ENCODE results near the gene HNRNPA1L2.
A peak's percentile ranks its signal among the peaks of the same experiment; 100 is the strongest.
"Not testable (repeated sequence)": the region's sequence is repeated elsewhere in the genome, so short reads cannot be mapped to it uniquely, and the experiment has no call there.

HNRNPA1L2 gene

DNA sequence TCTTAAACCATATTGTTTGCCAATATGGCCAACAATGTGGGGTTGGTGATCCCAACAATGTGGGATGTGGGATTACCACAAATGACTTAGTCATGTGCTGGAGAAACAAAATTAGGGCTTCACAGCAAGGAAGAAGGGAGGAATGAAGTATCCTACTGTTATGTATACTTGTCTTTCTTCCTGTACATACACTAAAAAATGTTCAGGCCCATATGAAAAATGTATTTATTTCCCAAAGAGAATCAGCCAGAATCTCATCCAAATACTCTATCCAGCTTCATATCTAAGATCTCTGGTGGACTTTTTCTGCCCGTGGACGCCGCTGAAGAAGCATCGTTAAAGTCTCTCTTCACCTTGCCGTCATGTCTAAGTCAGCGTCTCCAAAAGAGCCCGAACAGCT is at the start of gene HNRNPA1L2:
Gene HNRNPA1L2, plus strand, starts transcription at position 301 of the 400 bp plus-strand sequence. Its CDS starts 62 bp downstream, at position 363.
- DNase-seq (ENCODE audit: low read depth): no peak
- TF ChIP-seq, protein P1, sequence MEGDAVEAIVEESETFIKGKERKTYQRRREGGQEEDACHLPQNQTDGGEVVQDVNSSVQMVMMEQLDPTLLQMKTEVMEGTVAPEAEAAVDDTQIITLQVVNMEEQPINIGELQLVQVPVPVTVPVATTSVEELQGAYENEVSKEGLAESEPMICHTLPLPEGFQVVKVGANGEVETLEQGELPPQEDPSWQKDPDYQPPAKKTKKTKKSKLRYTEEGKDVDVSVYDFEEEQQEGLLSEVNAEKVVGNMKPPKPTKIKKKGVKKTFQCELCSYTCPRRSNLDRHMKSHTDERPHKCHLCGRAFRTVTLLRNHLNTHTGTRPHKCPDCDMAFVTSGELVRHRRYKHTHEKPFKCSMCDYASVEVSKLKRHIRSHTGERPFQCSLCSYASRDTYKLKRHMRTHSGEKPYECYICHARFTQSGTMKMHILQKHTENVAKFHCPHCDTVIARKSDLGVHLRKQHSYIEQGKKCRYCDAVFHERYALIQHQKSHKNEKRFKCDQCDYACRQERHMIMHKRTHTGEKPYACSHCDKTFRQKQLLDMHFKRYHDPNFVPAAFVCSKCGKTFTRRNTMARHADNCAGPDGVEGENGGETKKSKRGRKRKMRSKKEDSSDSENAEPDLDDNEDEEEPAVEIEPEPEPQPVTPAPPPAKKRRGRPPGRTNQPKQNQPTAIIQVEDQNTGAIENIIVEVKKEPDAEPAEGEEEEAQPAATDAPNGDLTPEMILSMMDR (conservative IDR thresholded peaks at IDR 0.05; ENCODE audit: low read depth, low read length): no peak
- H3K4me3 ChIP-seq (ENCODE audit: low read length): no peak within 1 kb of the TSS

DNA sequence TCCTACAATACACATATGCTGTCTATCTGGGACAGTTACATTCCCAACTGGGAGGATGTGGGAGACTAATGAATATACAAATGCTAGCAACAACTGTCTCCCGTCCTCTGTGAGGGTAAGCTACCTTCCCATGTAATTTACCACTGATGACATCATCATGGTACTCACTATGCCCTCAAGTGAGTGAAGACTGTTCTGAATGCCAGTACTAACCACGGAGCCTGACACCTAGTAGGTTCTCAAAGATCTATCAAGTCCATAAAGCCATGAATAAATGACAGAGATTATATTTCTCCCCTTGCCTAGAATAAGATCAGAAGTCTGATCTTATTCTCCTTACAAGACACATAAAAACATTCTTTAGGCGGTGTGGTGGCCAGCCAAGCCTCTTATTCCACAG is 49.1 kb upstream of the HNRNPA1L2 start:
- not testable (repeated sequence) for H3K4me3 ChIP-seq (ENCODE audit: low read length); DNase-seq (ENCODE audit: low read depth)

DNA sequence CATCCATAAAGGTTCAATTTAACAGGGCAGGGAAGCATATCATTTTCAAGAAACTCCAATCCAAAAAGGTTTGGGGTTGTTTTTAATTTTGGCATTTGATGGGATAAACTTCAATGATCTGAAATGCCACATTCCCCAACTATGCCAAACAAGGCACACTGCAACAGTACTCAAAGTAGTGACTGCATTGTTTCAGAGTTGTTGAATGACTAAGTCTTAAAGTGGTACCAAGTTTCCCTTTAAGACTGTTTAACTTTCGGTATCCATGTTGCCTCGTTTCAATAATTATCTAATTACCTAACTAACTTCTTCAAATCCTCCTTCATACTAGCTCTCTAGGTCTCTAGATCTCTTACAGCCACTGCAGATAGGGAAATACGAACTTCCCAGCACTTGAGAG is 48.4 kb upstream of the HNRNPA1L2 start:
- H3K4me3 ChIP-seq (ENCODE audit: low read length); DNase-seq (ENCODE audit: low read depth): not testable (repeated sequence)

DNA sequence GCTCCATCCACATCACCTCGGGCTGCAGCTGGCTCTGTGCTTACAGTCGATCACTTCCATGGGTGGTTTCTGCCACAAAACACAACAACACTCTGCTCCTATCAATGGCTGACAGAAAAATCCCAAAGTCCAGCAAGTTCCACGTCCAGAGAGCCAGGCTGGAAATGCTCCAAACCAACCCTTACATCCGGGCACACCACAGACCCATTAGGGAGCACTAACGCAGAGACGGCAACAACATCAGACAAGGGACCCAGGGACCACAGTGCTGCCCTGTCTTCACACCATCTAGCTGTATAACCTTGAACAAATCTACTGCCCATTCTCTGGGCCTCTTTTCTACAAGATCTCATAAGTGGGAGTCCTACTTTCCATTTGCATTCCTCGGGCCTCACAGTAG is 47.9 kb upstream of the HNRNPA1L2 start:
- H3K4me3 ChIP-seq (ENCODE audit: low read length): not testable (repeated sequence)

DNA sequence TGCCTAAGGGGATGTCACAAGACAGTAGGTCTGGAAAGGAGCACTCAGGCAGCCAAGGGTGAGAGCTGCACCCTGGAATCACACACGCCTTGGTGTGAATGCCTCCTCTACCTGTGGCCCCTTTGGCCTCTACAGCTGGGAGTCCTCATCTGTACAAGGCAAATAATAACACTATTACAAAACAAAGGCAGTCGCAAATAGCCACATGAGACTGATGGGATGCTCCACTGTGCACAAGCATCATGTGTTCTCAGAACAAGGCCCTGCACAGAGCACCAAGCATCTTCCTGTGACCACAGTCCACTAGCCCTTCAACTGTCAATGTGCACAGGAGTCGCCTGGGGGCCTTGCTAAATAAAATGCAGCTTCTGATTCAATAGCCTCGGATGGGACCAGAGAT is 44.6 kb upstream of the HNRNPA1L2 start:
- DNase-seq (ENCODE audit: low read depth): no peak
- no peak overlapping the region for H3K4me3 ChIP-seq (ENCODE audit: low read length)
- TF ChIP-seq, protein P1 (conservative IDR thresholded peaks at IDR 0.05; ENCODE audit: low read depth, low read length): no peak

More for the DNA sequence above, 47.9 kb upstream of the HNRNPA1L2 start:
- DNase-seq (ENCODE audit: low read depth): not testable (repeated sequence)

DNA sequence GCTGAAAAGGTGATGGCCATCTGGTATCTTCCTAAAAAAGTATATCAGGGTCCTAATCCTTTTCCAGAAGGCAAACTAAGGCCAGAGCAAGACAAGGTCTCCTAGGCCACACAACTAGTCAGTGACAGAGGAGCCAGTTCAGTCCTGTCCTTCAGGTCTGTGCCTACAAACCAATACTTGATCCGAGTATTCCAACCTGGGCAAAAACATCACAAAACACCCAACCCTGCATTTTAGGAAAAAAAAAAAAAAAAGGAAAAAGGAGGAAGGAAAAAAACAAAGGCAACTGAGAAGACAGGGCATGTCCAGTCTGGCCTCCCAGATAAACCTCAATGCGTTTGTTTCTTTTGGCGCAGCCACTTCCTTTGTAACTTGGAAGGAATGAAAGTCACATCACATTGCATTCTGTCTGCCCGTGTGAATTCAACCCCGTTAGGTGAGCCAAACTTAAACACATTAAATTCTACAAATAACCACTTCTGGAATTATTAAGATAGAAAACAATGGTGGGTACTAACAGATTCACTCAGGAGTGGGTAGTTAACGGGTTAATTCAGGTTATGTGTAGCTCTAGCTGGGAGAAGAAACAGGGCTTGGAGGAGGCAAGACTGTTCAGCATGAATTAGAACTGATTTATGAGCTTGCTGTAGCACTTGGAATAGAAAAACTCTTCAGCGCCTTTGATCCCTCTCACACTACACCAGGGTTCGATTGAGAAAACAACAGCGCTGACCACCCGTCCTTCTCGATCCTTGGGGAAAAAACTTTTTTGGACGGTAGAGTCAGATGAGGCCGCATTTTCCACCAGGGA is 43.0 kb upstream of the HNRNPA1L2 start:
- H3K4me3 ChIP-seq (ENCODE audit: low read length): peak overlapping the region; percentile 61
- TF ChIP-seq, protein P1 (conservative IDR thresholded peaks at IDR 0.05; ENCODE audit: low read depth, low read length): no peak
- no peak for DNase-seq (ENCODE audit: low read depth)

DNA sequence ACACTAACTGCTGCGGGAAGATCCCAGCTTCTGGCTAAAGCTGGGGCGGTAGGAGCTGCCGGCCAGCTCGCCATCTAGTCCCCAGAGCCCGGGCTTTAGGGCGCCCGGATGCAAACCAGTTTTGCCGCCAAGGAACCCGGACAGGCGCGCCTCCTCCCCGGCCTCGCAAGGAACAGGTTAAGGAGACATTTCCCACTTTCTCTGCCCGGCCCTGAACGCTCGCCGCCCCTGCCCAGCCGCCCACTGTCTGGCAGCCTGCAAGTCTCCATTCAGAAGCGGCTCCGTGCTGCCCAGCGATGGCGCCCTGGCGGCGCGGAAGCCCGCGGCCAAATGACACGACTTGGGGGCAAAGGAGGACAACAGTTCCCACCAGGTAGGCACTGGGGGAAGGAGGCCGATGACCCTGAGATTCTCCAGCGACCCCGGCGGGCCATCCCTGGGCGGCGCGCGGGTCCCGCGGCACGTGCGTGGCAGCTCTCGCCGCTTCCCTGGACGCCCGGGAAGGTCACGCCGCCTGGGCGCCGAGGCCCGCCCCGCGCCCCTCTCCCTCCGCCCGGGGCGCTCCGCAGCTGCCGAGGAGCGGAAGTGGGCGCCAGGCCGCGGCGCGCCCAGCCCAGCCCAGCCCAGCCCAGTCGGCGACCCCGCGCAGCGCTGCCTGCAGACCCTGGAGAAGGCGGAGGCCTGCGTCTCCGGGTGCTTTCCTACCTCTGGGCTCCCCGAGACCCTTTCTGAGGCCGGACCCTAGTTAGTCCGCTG is 42.2 kb upstream of the HNRNPA1L2 start:
- H3K4me3 ChIP-seq (ENCODE audit: low read length): peak overlapping the region; percentile 61
- no peak for DNase-seq (ENCODE audit: low read depth)
- TF ChIP-seq, protein P1 (conservative IDR thresholded peaks at IDR 0.05; ENCODE audit: low read depth, low read length): no peak

DNA sequence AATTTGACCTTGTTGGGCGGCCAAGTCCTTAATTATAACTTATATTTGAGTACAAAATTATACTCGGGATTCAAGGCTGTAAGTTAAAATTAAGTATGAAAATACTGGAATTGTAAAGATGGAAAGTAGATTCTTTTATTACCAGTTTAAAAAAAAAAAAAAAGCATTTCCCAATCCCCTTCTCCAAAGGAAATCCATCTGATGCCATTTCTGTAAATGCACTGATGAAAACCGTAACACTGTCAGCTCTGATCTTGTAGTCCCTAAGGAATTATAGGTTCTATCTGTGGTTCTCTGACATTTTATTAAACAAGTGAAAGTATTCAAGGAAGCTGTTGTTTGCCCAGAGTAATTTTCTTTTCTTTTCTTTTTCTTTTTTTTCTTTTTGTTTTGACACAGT is 41.6 kb upstream of the HNRNPA1L2 start:
- DNase-seq (ENCODE audit: low read depth): no peak
- H3K4me3 ChIP-seq (ENCODE audit: low read length): peak overlapping the region; percentile 56
- TF ChIP-seq, protein P1 (conservative IDR thresholded peaks at IDR 0.05; ENCODE audit: low read depth, low read length): no peak

DNA sequence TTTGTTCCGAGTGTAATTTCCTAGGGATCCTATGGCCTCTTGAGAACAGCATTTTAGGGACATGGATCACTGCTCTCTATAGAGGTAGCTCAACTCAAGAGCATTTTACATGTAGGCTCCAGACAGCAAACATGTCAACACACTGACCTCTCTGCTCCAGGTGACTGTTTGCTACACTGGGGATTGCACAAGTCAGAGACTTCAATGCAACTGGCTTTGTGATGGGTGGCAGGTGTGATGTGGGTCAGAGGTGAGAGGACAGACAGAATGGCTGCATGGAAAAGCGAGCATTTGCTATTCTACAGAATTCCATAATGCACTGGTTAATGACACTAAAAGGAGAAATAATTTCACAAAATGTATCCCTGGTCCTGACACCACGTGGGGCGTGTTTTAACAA is 38.9 kb upstream of the HNRNPA1L2 start:
- not testable (repeated sequence) for DNase-seq (ENCODE audit: low read depth)

DNA sequence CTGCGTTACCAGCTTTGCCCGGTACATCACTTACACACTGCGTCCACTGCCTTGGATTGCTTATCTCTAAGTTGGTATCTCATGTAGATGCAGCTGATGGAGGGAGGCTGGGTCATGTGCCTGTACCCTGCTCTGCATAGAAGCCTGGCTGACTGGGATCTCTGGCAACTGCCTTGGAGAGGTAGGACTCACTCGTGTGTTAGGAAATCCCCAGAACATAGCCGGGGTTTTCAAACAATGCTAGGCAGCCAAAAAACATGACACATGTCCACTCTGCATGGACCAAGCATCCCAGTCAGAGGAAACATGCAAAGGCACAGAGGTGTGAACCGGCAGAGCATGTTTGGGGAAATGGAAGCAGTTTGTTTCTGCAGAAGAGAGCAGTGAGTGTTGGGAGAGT is 36.1 kb upstream of the HNRNPA1L2 start:
- H3K4me3 ChIP-seq (ENCODE audit: low read length); DNase-seq (ENCODE audit: low read depth): not testable (repeated sequence)

More for the DNA sequence above, 38.9 kb upstream of the HNRNPA1L2 start:
- not testable (repeated sequence) for H3K4me3 ChIP-seq (ENCODE audit: low read length)

DNA sequence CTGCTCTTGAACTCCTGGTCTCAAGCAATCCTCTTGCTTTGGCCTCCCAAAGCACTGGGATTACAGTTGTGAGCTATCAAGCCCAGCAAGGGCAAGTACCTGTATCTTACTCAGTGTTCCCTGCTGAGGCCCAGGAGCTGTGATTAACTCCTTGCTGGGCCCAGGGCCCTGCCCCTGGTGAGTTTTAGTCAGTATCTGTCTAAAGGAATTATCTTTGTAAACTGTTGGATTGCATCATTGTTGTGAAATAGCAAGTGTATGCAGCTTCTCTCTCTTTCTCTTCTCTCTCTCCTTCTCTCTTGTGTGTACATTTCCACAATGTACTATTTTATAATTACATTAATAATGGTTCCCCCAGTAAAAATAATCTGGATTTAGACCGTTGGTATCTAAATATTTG is 35.4 kb upstream of the HNRNPA1L2 start:
- not testable (repeated sequence) for H3K4me3 ChIP-seq (ENCODE audit: low read length); DNase-seq (ENCODE audit: low read depth)

DNA sequence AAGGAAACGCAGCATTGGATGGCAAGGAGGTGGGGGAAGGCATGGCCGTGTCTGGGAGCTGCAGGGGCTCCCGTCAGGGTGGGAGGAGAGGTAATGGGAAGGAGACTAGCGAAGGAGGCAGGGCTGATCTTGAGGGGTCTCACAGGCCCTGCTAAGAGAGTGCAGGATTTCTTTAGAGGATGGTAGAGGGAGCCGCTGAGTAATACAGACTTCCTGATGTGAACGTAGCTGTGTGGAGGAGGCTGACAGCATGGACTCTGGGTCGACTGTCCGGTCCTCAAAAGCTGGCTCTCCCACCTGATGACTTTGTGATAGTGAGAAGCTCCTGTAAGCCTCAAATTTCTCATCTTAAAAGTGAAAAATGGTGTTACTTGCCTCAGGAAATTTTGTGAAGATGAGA is 34.0 kb upstream of the HNRNPA1L2 start:
- not testable (repeated sequence) for H3K4me3 ChIP-seq (ENCODE audit: low read length); DNase-seq (ENCODE audit: low read depth)

Data from retinal pigment epithelial cell (primary cell).